Measurements from ENCODE around the gene ATP9A.
A peak's percentile ranks its signal among the peaks of the same experiment; 100 is the strongest.

The ATP9A gene

DNA sequence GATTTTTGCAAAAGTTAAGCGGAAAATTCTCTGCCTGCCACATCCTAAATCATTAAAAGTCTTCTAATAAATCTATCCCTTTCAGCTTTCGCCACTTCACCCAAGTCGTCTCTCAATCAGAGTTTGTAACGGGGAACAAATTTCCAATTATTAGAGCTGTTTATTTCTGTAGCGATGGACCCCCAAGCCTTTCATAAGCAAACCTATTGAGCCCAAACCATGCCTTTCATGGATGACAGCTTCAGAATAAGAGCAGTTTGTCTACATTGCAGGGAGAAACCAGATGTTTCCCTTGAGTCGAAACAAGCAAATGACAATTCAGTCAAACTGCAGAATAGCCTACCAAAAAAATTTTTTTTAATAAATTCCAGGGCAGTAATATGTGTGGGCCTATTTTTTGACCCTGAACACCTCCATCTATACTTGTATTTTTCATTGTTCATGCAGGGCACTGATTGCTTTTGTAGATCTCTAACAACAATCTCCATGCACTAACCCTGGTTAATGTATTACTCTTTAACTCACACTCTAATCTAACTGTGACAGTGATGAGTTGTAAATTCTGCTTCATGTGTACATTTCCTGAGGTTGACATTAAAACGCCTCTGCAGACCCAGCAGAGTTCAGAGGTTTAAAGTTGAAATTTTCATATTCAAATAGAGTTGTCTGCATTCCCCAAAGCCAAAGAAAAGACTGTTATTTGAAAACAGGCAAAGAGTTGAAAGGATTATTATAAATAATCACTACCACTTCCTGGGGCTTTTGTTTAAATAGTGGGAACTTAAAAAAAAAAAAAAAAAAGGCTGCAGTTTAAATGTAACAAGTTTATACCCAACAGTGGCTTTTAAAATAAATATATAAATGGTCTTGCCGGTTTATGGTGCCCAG is 64.5 kb downstream of the ATP9A start:
- TF ChIP-seq, protein P1, sequence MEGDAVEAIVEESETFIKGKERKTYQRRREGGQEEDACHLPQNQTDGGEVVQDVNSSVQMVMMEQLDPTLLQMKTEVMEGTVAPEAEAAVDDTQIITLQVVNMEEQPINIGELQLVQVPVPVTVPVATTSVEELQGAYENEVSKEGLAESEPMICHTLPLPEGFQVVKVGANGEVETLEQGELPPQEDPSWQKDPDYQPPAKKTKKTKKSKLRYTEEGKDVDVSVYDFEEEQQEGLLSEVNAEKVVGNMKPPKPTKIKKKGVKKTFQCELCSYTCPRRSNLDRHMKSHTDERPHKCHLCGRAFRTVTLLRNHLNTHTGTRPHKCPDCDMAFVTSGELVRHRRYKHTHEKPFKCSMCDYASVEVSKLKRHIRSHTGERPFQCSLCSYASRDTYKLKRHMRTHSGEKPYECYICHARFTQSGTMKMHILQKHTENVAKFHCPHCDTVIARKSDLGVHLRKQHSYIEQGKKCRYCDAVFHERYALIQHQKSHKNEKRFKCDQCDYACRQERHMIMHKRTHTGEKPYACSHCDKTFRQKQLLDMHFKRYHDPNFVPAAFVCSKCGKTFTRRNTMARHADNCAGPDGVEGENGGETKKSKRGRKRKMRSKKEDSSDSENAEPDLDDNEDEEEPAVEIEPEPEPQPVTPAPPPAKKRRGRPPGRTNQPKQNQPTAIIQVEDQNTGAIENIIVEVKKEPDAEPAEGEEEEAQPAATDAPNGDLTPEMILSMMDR (IDR thresholded peaks at IDR 0.05; ENCODE audit: extremely low read depth, missing control alignments): no peak
- no peak for DNase-seq (ENCODE audit: low spot score)

DNA sequence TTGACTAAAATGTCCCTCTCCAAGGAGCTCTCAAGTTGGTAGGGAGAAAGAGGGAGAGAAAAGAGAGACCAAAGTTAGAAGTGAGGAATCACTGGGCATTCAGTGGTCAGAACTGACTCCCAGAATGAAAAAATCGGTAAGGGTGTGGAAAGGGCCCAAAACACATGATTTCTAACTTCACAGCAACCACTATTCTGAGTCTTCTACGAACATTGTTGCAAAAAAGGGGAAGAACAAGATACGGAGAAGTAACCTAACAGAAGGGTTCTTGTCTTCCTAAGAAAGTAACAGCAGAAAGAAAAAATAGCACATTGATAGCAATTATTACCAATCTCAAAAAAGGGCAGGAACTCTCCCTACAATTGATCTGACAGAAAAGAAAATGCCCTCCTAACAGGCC is 65.6 kb downstream of the ATP9A start:
- TF ChIP-seq, protein P1 (IDR thresholded peaks at IDR 0.05; ENCODE audit: extremely low read depth, missing control alignments): no peak
- DNase-seq (ENCODE audit: low spot score): no peak

DNA sequence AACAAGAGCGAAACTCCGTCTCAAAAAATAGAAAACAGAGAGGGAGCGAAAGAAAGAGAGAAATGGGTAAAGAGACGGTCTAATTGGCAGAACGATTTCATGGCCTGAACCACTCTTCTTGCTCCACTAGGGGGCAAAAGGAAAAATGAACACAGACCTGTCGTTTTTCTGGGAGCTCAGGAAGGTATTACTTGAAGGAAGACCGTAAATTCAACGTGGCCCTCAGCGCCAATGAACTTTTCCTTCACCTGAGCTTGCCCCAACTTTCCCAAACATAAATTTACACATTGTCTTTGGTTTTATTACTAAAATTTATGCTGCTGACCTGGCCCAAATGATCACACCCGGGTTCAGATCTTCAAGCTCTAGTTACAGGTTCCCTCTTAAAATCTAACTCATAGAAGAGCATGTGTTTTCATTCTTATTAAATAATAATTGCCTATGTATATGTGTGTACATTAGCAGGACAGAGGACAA is 67.3 kb downstream of the ATP9A start:
- TF ChIP-seq, protein P1 (IDR thresholded peaks at IDR 0.05; ENCODE audit: extremely low read depth, missing control alignments): peak; percentile 36
- DNase-seq (ENCODE audit: low spot score): peak; percentile 48

DNA sequence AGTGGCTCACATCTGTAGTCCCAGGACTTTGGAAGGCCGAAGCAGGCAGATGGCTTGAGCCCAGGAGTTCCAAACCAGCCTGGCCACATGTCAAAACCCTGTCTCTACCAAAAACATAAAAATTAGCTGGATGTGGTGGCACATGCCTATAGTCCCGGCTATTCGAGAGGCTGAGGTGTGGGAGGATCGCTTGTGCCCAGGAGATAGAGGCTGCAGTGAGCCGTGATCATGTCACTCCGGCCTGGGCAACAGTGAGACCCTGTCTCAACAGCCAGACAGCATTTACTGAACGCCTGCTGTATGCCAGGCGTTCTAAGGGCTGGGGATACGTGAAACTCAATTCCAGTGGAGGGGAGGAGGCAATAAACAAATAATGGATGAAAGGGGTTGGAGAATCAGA is 69.9 kb downstream of the ATP9A start:
- DNase-seq (ENCODE audit: low spot score): no peak
- TF ChIP-seq, protein P1 (IDR thresholded peaks at IDR 0.05; ENCODE audit: extremely low read depth, missing control alignments): no peak

DNA sequence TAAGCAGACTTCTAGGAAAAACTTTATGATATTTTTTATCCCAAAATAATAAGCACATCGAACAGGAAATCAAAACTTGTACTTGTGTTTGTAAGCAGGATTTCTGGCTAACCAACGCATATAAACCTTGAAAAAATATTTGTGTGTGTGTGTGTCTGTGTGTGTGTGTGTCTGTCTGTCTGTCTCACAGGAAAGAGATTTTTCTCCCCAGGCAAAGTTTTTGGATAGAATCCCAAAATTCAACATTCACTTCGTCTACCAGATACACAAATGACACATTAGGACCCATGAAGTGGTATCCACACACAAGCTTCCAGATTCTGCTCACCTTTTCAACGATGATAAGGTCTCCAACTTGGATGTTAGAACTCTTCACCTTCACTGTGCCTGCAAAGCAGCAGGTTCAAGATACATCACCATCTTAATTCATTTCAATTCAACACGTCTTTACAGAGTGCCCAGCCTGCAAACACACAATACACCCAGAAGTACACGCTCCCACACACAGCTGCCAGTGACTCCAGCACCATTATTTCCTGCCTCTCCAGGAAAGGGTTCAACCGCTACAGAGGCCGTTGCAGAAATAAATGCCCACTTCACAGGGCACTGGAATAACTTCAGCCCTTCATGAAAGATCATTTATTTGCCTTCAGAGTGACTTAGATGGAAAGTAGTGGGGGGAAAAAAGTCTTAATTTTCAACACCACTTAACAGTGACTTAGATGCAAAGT is 70.9 kb downstream of the ATP9A start:
- DNase-seq (ENCODE audit: low spot score): no peak
- TF ChIP-seq, protein P1 (IDR thresholded peaks at IDR 0.05; ENCODE audit: extremely low read depth, missing control alignments): no peak

DNA sequence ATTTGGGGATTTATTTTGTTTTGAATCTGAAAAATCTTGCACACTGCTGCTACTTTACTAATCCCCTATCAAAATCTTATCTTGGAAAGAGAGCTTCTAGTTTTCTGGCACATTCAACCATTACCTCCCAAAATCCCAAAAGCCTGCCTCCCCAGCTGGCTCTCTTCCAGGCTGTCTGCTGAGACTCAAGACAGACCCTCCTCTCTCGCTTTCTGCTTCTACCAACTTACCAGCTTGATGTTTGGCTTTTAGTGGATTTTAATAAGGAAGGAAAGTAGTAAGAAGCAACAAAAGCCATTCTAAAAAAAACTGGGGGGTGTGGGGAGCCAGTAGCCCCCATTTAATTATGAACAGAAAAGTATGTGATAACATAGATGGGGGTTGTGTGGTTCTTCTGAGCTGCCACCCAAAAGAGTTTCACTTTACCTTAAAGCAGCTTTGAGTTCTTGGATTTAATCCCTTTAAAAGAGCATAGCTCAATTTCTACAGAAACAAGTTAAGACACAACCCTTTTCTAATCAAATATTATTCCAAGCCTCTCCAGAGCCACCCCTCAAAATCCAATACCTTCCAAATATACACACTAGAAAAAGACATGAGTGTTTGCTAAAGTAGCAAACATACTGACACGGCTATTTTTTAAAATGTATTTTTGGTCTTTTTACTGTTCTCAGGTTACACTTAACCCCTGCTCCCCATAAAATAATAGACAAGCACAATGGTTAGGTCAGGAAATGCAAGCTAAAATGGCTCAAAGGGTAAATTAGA is 71.7 kb downstream of the ATP9A start:
- DNase-seq (ENCODE audit: low spot score): no peak
- TF ChIP-seq, protein P1 (IDR thresholded peaks at IDR 0.05; ENCODE audit: extremely low read depth, missing control alignments): no peak

All from GM20000 (cell line).